ENCODE results near the gene ACADSB. TPM values are rescaled to one million over a fixed set of nuclear protein-coding genes. Genes with fewer than 3 reads are reported as not detected.

Gene ACADSB
- total RNA-seq, 1 donor from 2014 or later, result 27.1 TPM

DNA sequence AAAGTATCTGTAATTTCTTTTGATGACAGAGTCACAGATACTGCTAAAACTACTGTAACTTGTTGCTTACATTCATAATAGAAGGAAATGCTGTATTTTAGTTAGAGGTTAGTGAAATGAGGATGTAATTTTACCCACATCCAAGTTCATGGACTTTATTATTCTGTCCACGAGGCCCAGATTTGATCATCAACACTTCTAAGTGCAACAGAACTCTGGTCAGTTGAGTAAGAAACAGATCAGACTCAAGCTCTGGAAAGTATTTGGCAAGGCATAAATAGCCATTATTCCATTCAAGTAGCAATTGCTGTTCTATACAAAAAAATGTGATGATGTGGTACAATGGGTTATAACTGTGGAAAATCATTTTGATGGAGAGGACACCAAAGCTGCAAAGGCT is 22.3 kb downstream of the ACADSB start:
- Histone ChIP-seq H3K36me3 (peaks cover 19% of the 10 kb centered on the region), H3K27ac (no peak overlapping the region), H3K27me3 (no peaks in the 10 kb centered on the region), H3K4me1 (no peaks in the 10 kb centered on the region), H3K4me3 (no peak overlapping the region), H3K9me3 (no peaks in the 10 kb centered on the region)
- ATAC-seq (no peak), DNase-seq (no peak)
- intact Hi-C loops (cut with DNase I), result no loop called here
- TF ChIP-seq, protein P1, sequence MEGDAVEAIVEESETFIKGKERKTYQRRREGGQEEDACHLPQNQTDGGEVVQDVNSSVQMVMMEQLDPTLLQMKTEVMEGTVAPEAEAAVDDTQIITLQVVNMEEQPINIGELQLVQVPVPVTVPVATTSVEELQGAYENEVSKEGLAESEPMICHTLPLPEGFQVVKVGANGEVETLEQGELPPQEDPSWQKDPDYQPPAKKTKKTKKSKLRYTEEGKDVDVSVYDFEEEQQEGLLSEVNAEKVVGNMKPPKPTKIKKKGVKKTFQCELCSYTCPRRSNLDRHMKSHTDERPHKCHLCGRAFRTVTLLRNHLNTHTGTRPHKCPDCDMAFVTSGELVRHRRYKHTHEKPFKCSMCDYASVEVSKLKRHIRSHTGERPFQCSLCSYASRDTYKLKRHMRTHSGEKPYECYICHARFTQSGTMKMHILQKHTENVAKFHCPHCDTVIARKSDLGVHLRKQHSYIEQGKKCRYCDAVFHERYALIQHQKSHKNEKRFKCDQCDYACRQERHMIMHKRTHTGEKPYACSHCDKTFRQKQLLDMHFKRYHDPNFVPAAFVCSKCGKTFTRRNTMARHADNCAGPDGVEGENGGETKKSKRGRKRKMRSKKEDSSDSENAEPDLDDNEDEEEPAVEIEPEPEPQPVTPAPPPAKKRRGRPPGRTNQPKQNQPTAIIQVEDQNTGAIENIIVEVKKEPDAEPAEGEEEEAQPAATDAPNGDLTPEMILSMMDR (IDR thresholded peaks at IDR 0.05), result no peak

DNA sequence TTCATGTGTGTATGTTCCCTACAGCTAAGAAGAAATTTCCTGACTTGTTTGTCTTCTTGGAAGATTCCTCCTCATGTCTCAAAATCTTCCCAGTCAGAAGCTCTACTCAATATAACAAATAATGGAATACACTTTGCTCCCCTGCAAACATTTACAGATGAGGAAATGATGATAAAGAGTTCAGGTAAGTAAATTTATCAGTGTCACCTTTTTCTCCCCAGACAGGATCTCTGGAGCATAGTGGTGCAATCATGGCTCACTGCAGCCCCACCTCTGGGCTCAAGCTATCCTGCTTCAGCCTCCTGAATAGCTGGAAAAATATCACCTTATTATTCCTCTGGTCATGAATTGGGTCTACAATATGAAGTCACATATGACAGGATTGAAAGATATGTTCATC is 25.5 kb downstream of the ACADSB start:
- intact Hi-C loops (cut with DNase I), result no loop called here
- TF ChIP-seq, protein P1 (IDR thresholded peaks at IDR 0.05), result no peak
- ATAC-seq (no peak), DNase-seq (no peak)
- no peak overlapping the region for H3K27ac ChIP-seq
- H3K4me1 ChIP-seq, result no peaks in the 10 kb centered on the region
- no peaks in the 10 kb centered on the region for H3K27me3 ChIP-seq
- no peaks in the 10 kb centered on the region for H3K9me3 ChIP-seq
- peaks cover 34% of the 10 kb centered on the region for H3K36me3 ChIP-seq
- H3K4me3 ChIP-seq, result no peak overlapping the region

DNA sequence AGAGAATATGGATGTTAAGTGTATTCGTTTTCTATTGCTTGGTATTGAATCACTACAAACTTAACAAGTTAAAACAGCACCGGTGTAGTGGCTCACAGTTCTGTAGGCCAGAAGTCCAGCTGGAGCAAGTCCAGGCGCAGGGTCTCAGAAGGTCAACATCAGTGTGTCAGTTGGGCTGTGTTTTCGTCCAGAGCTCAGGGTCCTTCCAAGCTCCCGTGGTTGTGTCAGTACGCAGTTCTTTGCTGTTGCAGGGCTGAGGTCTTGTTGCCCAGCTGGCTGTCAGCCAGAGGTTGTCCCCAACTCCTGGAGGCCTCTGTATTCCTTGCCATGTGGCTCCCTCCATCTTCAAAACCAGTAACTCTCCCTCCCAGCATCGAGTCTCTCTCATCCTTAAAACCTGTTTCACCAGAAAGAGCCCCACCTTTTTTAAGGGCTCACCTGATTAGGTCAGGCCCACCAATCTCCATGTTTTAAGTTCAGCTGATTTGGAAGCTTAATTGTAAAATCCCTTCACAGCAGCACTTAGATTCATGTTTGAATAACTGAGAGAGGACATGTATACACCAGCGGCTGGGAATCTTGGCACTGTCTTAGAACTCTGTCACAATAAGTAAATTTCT is 26.8 kb downstream of the ACADSB start:
- Histone ChIP-seq H3K27me3 (no peaks in the 10 kb centered on the region), H3K36me3 (peaks cover 36% of the 10 kb centered on the region), H3K27ac (no peak overlapping the region), H3K4me1 (no peaks in the 10 kb centered on the region), H3K9me3 (no peaks in the 10 kb centered on the region), H3K4me3 (no peak overlapping the region)
- intact Hi-C loops (cut with DNase I), result no loop called here
- ATAC-seq (no peak), DNase-seq (no peak)
- TF ChIP-seq, protein P1 (IDR thresholded peaks at IDR 0.05), result no peak

DNA sequence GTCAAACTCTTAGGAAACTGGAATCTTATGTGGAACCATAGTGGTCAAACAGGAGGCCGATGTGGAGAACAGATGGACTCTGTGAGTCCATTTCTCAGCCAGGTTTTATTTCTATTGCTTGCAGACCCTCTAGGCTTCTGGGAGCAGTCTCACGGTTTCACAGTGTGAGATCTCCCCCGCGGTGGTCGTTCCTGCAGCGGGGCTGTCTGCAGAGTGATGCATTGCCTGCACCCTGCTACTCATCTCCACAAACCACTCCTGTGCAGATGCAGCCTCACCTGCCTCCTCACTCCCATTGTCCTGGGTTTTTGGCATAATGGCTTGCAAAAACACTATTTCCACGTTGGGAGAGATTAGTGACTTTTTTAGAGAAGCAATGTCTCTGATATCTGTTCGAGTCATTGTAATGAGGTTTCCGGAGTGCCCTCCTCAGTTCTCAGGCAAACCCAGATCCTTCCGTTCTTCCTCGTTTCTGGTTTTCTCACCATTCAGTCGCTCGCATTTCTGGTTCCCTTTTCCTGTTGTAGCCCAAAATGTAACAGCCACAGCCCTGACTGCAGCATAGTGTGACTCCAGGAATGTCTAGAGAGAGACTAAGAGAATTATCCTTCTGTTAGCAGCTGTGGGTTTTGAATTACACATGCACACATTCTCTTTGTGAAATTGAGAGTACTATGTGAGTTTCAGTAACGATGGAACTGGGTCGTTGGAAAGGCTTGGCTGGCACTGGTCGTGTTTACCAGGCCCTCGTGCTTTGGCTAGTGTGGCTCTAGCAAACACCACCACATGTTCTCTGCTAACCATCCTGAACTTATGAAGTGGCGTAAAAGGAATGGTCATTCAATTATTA is 30.2 kb downstream of the ACADSB start:
- peak; percentile 55 for ATAC-seq

DNA sequence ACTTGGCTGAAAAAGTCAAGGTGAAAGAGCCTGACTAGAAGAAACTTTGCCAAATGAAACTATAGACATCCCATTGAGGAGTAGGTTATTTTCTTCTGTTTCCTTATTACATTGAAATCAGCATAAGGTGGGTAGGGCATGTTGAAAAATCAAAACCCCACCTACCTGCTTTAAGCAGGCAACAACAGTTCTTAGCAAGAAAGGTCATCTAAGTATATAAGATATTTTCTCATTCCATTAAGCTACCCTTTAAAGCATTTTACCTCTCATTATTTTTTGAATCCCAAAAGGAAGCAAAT is 30.8 kb downstream of the ACADSB start:
- TF ChIP-seq, protein P1 (IDR thresholded peaks at IDR 0.05), result no peak
- no peaks in the 10 kb centered on the region for H3K4me1 ChIP-seq
- DNase-seq (no peak), ATAC-seq (no peak)
- H3K27ac ChIP-seq, result no peak overlapping the region
- no peak overlapping the region for H3K4me3 ChIP-seq
- intact Hi-C loops (cut with DNase I), result no loop called here
- H3K27me3 ChIP-seq, result no peaks in the 10 kb centered on the region
- no peaks in the 10 kb centered on the region for H3K9me3 ChIP-seq
- peaks cover 59% of the 10 kb centered on the region for H3K36me3 ChIP-seq

More for the DNA sequence above, 30.2 kb downstream of the ACADSB start:
- H3K36me3 ChIP-seq, result peaks cover 58% of the 10 kb centered on the region
- TF ChIP-seq, protein P1 (IDR thresholded peaks at IDR 0.05), result no peak
- no peaks in the 10 kb centered on the region for H3K9me3 ChIP-seq
- H3K4me3 ChIP-seq, result no peak overlapping the region
- DNase-seq, result no peak
- no peak overlapping the region for H3K27ac ChIP-seq
- H3K4me1 ChIP-seq, result no peaks in the 10 kb centered on the region
- no peaks in the 10 kb centered on the region for H3K27me3 ChIP-seq
- intact Hi-C loops (cut with DNase I), result no loop called here

Measured in upper lobe of right lung (tissue), 1 donor.